H1 (cell line): Measurements from ENCODE around the gene ZNF148. TPM values are rescaled to one million over a fixed set of nuclear protein-coding genes. Genes with fewer than 3 reads are reported as not detected.

Experiments
- CTCF ChIA-PET: fragments of 300-600 bp; sonication (Branson Sonifier 250); formaldehyde crosslinking; loops from one replicate; lab custom pipeline; 2021; ENCODE audit not compliant: partially characterized antibody; lab: Charles Lee
- POLR2A ChIA-PET: fragments of 300-600 bp; sonication (Branson Sonifier 250); formaldehyde crosslinking; loops from one replicate; lab custom pipeline; 2021; ENCODE audit warnings: inconsistent platforms; ENCODE audit not compliant: partially characterized antibody; lab: Charles Lee
- DNase-seq, 2 experiments: peaks; one replicate each; pipeline versions ENCODE4 v3.0.0 to v3.0.0-alpha.2; 2010 to 2022; ENCODE audit warnings: low spot score in 2 of 2, low read depth in 1 of 2, mixed read lengths in 1 of 2
- FAIRE-seq: peaks from 2 replicates; lab custom pipeline; 2011; peaks lifted over from hg19 to GRCh38; lab: Jason Lieb, UNC
- H2AFZ ChIP-seq: 2 replicates; pipeline ENCODE4 v1.8.1; 2012; ENCODE audit warnings: low read length, inconsistent platforms
- H2AK5ac ChIP-seq: 2 replicates; pipeline ENCODE4 v1.6.1; 2013; ENCODE audit warnings: low read depth, low read length
- H2BK120ac ChIP-seq: replicated peaks from 2 replicates; pipeline ENCODE3; 2013; ENCODE audit warnings: low read depth, low read length, inconsistent platforms
- H2BK12ac ChIP-seq: 2 replicates; pipeline ENCODE4 v1.6.1; 2013; ENCODE audit warnings: low read depth, low read length
- H2BK15ac ChIP-seq: 2 replicates; pipeline ENCODE4 v1.6.1; 2013; ENCODE audit warnings: low read length
- H2BK20ac ChIP-seq: 2 replicates; pipeline ENCODE4 v1.6.1; 2013; ENCODE audit warnings: low read length
- H2BK5ac ChIP-seq: 2 replicates; pipeline ENCODE4 v1.6.1; 2013; ENCODE audit warnings: low read depth, low read length
- H3K14ac ChIP-seq: 2 replicates; pipeline ENCODE4 v1.6.1; 2013; ENCODE audit warnings: inconsistent platforms; ENCODE audit not compliant: insufficient read length
- H3K18ac ChIP-seq: 2 replicates; pipeline ENCODE4 v1.6.1; 2013; ENCODE audit warnings: low read length; ENCODE audit errors: extremely low read depth
- H3K23ac ChIP-seq: 2 replicates; pipeline ENCODE4 v1.6.1; 2013; ENCODE audit warnings: inconsistent platforms; ENCODE audit not compliant: insufficient read length
- H3K23me2 ChIP-seq: 2 replicates; pipeline ENCODE4 v1.6.1; 2013; ENCODE audit warnings: low read depth, low read length
- H3K27ac ChIP-seq: 2 replicates; pipeline ENCODE4 v1.6.1; 2011; ENCODE audit warnings: low read depth, low read length, inconsistent platforms
- H3K27me3 ChIP-seq, 4 experiments: replicated peaks in 1 of 4; 1 replicate in 1 of 4; 2 replicates in 3 of 4; pipeline versions ENCODE4 v1.6.1 to v1.8.1; 2011 to 2013; ENCODE audit warnings: low read length in 3 of 4, mild to moderate bottlenecking in 3 of 4, inconsistent platforms in 2 of 4, mixed read lengths in 2 of 4, moderate library complexity in 1 of 4; ENCODE audit not compliant: control insufficient read depth in 3 of 4, insufficient read depth in 3 of 4; ENCODE audit errors: extremely low read depth in 1 of 4
- H3K36me3 ChIP-seq, 4 experiments: 2 replicates each; pipeline versions ENCODE4 v1.6.1 to v1.8.1; 2011 to 2013; ENCODE audit warnings: mild to moderate bottlenecking in 4 of 4, low read length in 3 of 4, moderate library complexity in 2 of 4, control low read depth in 1 of 4, inconsistent platforms in 1 of 4; ENCODE audit not compliant: insufficient read depth in 4 of 4, control insufficient read depth in 2 of 4
- H3K4ac ChIP-seq: replicated peaks from 2 replicates; pipeline ENCODE3; 2013; ENCODE audit warnings: low read length, low read depth, mixed read lengths, inconsistent platforms; ENCODE audit not compliant: insufficient read length
- H3K4me1 ChIP-seq, 4 experiments: replicated peaks in 1 of 4; 1 replicate in 1 of 4; 2 replicates in 3 of 4; pipeline versions ENCODE4 v1.6.1 to v1.8.1; 2011 to 2013; ENCODE audit warnings: low read length in 3 of 4, inconsistent platforms in 2 of 4, mixed read lengths in 1 of 4; ENCODE audit not compliant: insufficient read depth in 4 of 4, control insufficient read depth in 3 of 4
- H3K4me2 ChIP-seq, 2 experiments: 2 replicates each; pipeline versions ENCODE4 v1.6.1 to v1.8.1; 2011 to 2013; ENCODE audit warnings: low read depth in 2 of 2, low read length in 2 of 2, control low read depth in 1 of 2, inconsistent platforms in 1 of 2, mild to moderate bottlenecking in 1 of 2; ENCODE audit not compliant: insufficient read depth in 1 of 2
- H3K4me3 ChIP-seq, 4 experiments: fragments of 200-600, 300-600 bp in 1 of 4; sonication (generic), shearing (Covaris generic), sonication (Bioruptor Twin) in 1 of 4; 2 replicates each; pipeline versions ENCODE4 v1.5.1 to v1.8.1; 2011 to 2016; ENCODE audit warnings: low read length in 4 of 4, low read depth in 3 of 4, control low read depth in 2 of 4, inconsistent platforms in 2 of 4, mild to moderate bottlenecking in 2 of 4, mixed read lengths in 1 of 4, moderate library complexity in 1 of 4; ENCODE audit not compliant: insufficient read depth in 2 of 4; ENCODE audit errors: extremely low read depth in 1 of 4
- H3K56ac ChIP-seq: replicated peaks from 2 replicates; pipeline ENCODE3; 2013; ENCODE audit warnings: low read depth, mild to moderate bottlenecking, mixed read lengths, low read length, inconsistent platforms; ENCODE audit not compliant: insufficient read length
- H3K79me1 ChIP-seq: 2 replicates; pipeline ENCODE4 v1.6.1; 2013; ENCODE audit warnings: low read depth, low read length, control low read depth
- H3K79me2 ChIP-seq, 2 experiments: 2 replicates each; pipeline versions ENCODE4 v1.6.1 to v1.8.1; 2012 to 2013; ENCODE audit warnings: low read length in 2 of 2, mild to moderate bottlenecking in 2 of 2, inconsistent platforms in 1 of 2; ENCODE audit not compliant: insufficient read depth in 2 of 2, control insufficient read depth in 1 of 2
- H3K9ac ChIP-seq, 4 experiments: replicated peaks in 1 of 4; 1 replicate in 1 of 4; 2 replicates in 3 of 4; pipeline versions ENCODE4 v1.6.1 to v1.8.1; 2011 to 2013; ENCODE audit warnings: low read depth in 3 of 4, low read length in 3 of 4, control low read depth in 2 of 4, mild to moderate bottlenecking in 2 of 4, moderate library complexity in 2 of 4, inconsistent platforms in 1 of 4; ENCODE audit errors: extremely low read depth in 1 of 4
- H3K9me3 ChIP-seq, 2 experiments: 2 replicates each; pipeline versions ENCODE4 v1.6.1 to v1.8.1; 2012 to 2013; ENCODE audit warnings: mild to moderate bottlenecking in 2 of 2, moderate library complexity in 2 of 2, control low read depth in 1 of 2, inconsistent platforms in 1 of 2, low read depth in 1 of 2, low read length in 1 of 2, mixed read lengths in 1 of 2; ENCODE audit not compliant: insufficient read depth in 2 of 2
- H4K20me1 ChIP-seq, 2 experiments: replicated peaks in 1 of 2; 2 replicates each; pipeline versions ENCODE3 to v1.8.1; 2011 to 2013; ENCODE audit warnings: inconsistent platforms in 2 of 2, low read length in 2 of 2, mild to moderate bottlenecking in 1 of 2; ENCODE audit not compliant: insufficient read depth in 2 of 2, control insufficient read depth in 1 of 2
- H4K5ac ChIP-seq: 2 replicates; pipeline ENCODE4 v1.6.1; 2013; ENCODE audit warnings: low read length, low read depth, mixed read lengths, inconsistent platforms; ENCODE audit not compliant: insufficient read length
- H4K8ac ChIP-seq: 2 replicates; pipeline ENCODE4 v1.8.0; 2013; ENCODE audit warnings: mild to moderate bottlenecking, moderate library complexity, low read length, inconsistent platforms; ENCODE audit not compliant: insufficient read depth; ENCODE audit errors: extremely low read depth
- H4K91ac ChIP-seq: replicated peaks from 2 replicates; pipeline ENCODE3; 2013; ENCODE audit warnings: low read length, mixed read lengths, inconsistent platforms; ENCODE audit not compliant: insufficient read length
- CEBPB ChIP-seq: IDR thresholded peaks from 2 replicates; pipeline ENCODE4 v1.6.1; 2012; ENCODE audit warnings: low read depth, low read length
- GABPA ChIP-seq: IDR thresholded peaks from 2 replicates; pipeline ENCODE4 v1.6.1; 2011; ENCODE audit warnings: mild to moderate bottlenecking, low read length, moderate library complexity, borderline replicate concordance; ENCODE audit not compliant: insufficient read depth
- GTF2F1 ChIP-seq: IDR thresholded peaks from 2 replicates; pipeline ENCODE4 v1.6.1; 2012; ENCODE audit warnings: low read depth, low read length, improper control_type of control experiment, borderline replicate concordance
- KDM5A ChIP-seq: fragments of 200-600 bp; IDR thresholded peaks from 2 replicates; pipeline ENCODE4 v1.7.1; 2012; ENCODE audit warnings: mild to moderate bottlenecking, low read length, inconsistent platforms, mixed read lengths
- MAFK ChIP-seq: IDR thresholded peaks from 2 replicates; pipeline ENCODE4 v1.6.1; 2012; ENCODE audit warnings: low read depth, mild to moderate bottlenecking, improper control_type of control experiment, low read length
- NANOG ChIP-seq: IDR thresholded peaks from 2 replicates; pipeline ENCODE4 v1.6.1; 2011; ENCODE audit warnings: low read length, low read depth, mild to moderate bottlenecking, inconsistent platforms; ENCODE audit not compliant: insufficient read depth, poor library complexity, severe bottlenecking
- POLR2AphosphoS5 ChIP-seq: IDR thresholded peaks from 2 replicates; pipeline ENCODE4 v1.6.1; 2011; ENCODE audit warnings: low read depth, low read length
- RFX5 ChIP-seq: IDR thresholded peaks from 2 replicates; pipeline ENCODE4 v1.6.1; 2011; ENCODE audit warnings: low read depth, low read length, improper control_type of control experiment, borderline replicate concordance
- TCF12 ChIP-seq: IDR thresholded peaks from 2 replicates; pipeline ENCODE4 v1.6.1; 2011; ENCODE audit warnings: low read depth, mild to moderate bottlenecking, low read length
- YY1 ChIP-seq: IDR thresholded peaks from 2 replicates; pipeline ENCODE4 v1.6.1; 2011; ENCODE audit warnings: low read depth, mild to moderate bottlenecking, low read length
- WGBS, 2 experiments: shearing (Covaris generic) in 1 of 2; methylation state at CpG; one replicate each; pipeline versions ENCODE4 v1.1.6 to v1.1.7; 2013 to 2015; ENCODE audit warnings: low lambda C conversion rate in 2 of 2, mixed read lengths in 2 of 2, inconsistent platforms in 1 of 2, low coverage in 1 of 2, missing lambda C conversion rate in 1 of 2; ENCODE audit not compliant: insufficient replicate concordance in 2 of 2, insufficient coverage in 1 of 2, insufficient read length in 1 of 2; ENCODE audit errors: extremely low coverage in 1 of 2, missing lambda C conversion rate in 1 of 2; 5-methylcytosine and 5-hydroxymethylcytosine counted together
- polyA plus RNA-seq, 7 experiments: library from polyadenylated mRNA; depleted of rRNA in 3 of 7; stranded (reverse) in 5 of 7; unstranded in 2 of 7; fragments of >200 nt in 5 of 7; fragments of 200-250 nt in 2 of 7; gene quantifications; 1 replicate in 5 of 7; 2 replicates in 1 of 7; 4 replicates in 1 of 7; pipeline versions ENCODE4 v1.2.1 to v1.2.3, GENCODE V29; 2011 to 2013; ENCODE audit warnings: missing spikeins in 2 of 7, mixed read lengths in 2 of 7
- total RNA-seq: library from RNA; stranded (reverse); fragmentation: NEBNext Ultra II Directional; extraction: Animal tissue kit (Norgen Biotek cat#: 25700); gene quantifications from 2 replicates; pipeline ENCODE4 v1.2.1, GENCODE V29; 2021
- TF ChIP-seq, protein P1 (sequence below): IDR thresholded peaks from 2 replicates; pipeline ENCODE4 v1.6.1; 2011; ENCODE audit warnings: low read length, improper control_type of control experiment
- TF ChIP-seq, protein P2 (sequence below): IDR thresholded peaks from 2 replicates; pipeline ENCODE4 v1.6.1; 2012; ENCODE audit warnings: low read length, inconsistent platforms

Gene ZNF148
- total and polyA plus RNA-seq, 2 of the 8 experiments (the other 6 are each of a cell fraction or from before 2014, with no cell fraction given): 3.7 to 22.6 TPM

DNA sequence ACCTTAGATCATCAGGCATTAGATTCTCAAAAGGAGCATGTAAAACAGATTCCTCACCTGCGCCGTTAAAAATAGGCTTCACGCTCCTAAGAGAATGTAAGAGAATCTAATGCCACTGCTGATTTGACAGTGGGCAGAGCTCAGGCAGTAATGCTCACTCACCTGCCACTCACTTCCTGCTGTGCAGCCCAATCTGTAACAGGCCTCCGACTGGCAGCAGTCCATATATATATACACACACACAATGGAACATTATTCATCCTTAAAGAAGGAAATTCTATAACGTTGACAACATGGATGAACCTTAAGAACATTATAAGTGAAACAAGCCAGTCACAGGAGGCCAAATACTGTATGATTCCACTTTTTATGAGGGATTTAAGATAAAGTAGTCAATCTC is 24.5 kb downstream of the ZNF148 start:
- Histone ChIP-seq H3K4me3 (no peak overlapping the region), H2BK5ac (no peak overlapping the region), H3K4ac (no peak overlapping the region), H4K8ac (no peak overlapping the region), H2BK12ac (no peak overlapping the region), H3K4me1 (no peaks in the 10 kb centered on the region), H3K18ac (no peak overlapping the region), H2AK5ac (no peak overlapping the region), H3K36me3 (no peaks in the 10 kb centered on the region; a peak in 1 of 8 replicates), H3K27ac (no peak overlapping the region), H3K4me2 (no peak overlapping the region), H3K14ac (no peak overlapping the region), H3K79me2 (peaks cover 7 to 99% of the 10 kb centered on the region in 2 experiments; a peak in 3 of 4 replicates), H3K9ac (no peak overlapping the region), H4K91ac (no peak overlapping the region), H3K9me3 (no peaks in the 10 kb centered on the region), H3K23me2 (no peaks in the 10 kb centered on the region), H3K56ac (no peak overlapping the region), H3K79me1 (peaks cover 10% of the 10 kb centered on the region; the same call in 1 of the 2 replicates), H2BK20ac (no peak overlapping the region), H3K23ac (no peak overlapping the region), H4K5ac (no peak overlapping the region), H2BK15ac (no peak overlapping the region), H4K20me1 (peaks cover 0 to 2% of the 10 kb centered on the region in 2 experiments), H2BK120ac (no peak overlapping the region), H2AFZ (no peak overlapping the region), H3K27me3 (no peaks in the 10 kb centered on the region)
- DNase-seq (no peak), FAIRE-seq (no peak)
- ChIA-PET POLR2A (no interaction called here), CTCF (interaction anchor here (1.5 to 2.0 kb wide), 2 partner anchors 9 to 18 kb away, joined by 3 to 4 read pairs; no protein-coding TSS in a partner anchor)
- 70% methylated on average over 5 of the region's 5 CpGs; no CpG with 5 or more reads in 1 of the 2 experiments for WGBS, 2 experiments
- no peak for TF ChIP-seq TCF12
- TF ChIP-seq, protein P1, sequence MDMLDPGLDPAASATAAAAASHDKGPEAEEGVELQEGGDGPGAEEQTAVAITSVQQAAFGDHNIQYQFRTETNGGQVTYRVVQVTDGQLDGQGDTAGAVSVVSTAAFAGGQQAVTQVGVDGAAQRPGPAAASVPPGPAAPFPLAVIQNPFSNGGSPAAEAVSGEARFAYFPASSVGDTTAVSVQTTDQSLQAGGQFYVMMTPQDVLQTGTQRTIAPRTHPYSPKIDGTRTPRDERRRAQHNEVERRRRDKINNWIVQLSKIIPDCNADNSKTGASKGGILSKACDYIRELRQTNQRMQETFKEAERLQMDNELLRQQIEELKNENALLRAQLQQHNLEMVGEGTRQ: no peak
- no peak for TF ChIP-seq CEBPB
- TF ChIP-seq GABPA: no peak
- no peak for TF ChIP-seq RFX5
- no peak for TF ChIP-seq NANOG
- no peak for TF ChIP-seq YY1
- TF ChIP-seq, protein P2, sequence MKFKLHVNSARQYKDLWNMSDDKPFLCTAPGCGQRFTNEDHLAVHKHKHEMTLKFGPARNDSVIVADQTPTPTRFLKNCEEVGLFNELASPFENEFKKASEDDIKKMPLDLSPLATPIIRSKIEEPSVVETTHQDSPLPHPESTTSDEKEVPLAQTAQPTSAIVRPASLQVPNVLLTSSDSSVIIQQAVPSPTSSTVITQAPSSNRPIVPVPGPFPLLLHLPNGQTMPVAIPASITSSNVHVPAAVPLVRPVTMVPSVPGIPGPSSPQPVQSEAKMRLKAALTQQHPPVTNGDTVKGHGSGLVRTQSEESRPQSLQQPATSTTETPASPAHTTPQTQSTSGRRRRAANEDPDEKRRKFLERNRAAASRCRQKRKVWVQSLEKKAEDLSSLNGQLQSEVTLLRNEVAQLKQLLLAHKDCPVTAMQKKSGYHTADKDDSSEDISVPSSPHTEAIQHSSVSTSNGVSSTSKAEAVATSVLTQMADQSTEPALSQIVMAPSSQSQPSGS: no peak
- no peak for TF ChIP-seq POLR2AphosphoS5
- TF ChIP-seq MAFK: no peak
- no peak for TF ChIP-seq KDM5A
- TF ChIP-seq GTF2F1: no peak
